Nasal cavity respiratory epithelium epithelial cell of viscerocranial mucosa (primary cell): ENCODE measurements around the gene ITGA3. TPM values are rescaled to one million over a fixed set of nuclear protein-coding genes. Genes with fewer than 3 reads are reported as not detected.

Experiments used
- total RNA-seq: library from RNA; depleted of rRNA; stranded (reverse); fragments of >200 nt; gene quantifications from 2 replicates; pipeline ENCODE4 v1.2.3, GENCODE V29; 2014

The ITGA3 gene
- total RNA-seq, result 768 and 1,097 TPM in 2 replicates

DNA sequence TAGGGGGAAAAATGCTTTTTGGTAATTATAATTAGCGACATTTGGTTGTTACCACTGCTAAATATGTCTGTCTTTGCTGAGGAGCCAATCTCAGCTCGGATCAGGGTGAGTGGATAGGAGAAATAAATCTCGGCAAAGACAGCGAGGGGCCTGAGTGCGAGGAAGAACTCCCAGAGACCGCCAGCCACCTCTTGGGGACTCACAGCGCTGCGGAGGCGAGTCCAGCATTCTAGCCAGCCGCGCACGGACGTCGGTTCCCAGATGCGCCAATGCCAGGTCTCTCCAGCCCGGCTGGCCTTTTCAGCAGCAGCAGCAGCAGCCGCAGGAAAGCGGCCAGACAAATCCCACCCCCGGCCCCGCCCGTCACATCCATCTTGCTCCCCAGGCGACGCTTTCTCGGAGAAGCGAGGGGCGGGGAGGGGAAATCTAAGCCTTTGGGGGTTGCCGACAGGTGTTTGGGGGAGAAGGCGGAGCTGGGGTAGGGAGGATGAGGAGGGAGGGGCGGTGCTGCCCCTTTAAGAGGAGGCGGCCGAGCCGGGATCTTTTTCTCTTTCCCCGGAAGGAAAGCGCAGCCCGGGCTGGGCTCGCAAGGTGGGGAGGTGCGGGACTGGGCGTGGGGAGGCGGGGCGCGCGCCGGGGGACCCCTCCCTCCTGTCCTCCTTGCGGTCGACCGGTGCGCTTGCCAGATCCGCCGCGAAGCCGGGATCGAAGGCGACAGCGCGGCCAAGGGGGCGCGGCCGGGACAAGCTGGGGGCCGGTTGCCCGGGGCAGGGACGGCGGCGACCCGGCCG is at the start of gene ITGA3:
TSS of gene ITGA3 (plus strand) at position 685 of the 791 bp plus-strand sequence. CDS start 330 bp downstream, outside the sequence.

DNA sequence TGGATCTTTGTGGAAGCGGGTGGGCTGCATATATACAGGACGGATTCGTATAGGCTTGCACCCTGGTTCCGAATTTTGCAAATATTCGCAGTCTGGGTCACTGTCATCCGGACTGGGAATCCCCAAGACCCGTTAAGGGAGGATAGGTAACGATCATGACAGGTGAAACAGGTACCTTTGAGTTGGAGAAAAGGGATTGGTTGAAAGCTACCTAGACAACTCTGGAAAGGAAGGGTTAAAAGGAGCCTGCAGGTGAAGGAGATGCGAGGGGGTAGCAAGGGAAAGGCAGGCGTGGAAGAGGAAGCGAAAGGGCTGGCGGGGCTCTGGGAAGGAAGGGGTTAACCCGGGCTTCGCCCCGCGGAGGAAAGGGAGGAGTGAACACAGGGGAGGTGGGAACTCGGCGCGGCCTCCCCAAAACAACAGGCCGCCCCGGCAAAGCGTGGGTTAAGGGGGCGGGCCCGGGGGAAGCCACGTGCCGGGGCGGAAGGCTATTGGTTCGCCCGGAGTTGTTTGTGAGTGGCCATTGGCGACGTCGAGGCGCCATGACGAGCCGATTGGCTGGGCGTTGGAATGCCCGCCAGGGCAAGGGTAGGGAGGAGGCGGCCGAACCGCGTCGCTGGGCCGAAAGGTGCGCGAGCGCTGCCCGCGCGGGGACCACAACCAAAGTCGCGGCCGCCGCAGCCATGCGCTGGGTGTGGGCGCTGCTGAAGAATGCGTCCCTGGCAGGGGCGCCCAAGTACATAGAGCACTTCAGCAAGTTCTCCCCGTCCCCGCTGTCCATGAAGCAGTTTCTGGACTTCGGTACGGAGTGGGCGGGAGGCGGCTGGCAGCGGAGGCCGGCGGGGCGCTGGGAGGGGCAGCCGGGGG is 39.1 kb downstream of the ITGA3 start, which contains the start of gene PDK2:
TSS of gene PDK2 (plus strand) at position 599 of the 867 bp plus-strand sequence. CDS start at position 684, 85 bp downstream.

DNA sequence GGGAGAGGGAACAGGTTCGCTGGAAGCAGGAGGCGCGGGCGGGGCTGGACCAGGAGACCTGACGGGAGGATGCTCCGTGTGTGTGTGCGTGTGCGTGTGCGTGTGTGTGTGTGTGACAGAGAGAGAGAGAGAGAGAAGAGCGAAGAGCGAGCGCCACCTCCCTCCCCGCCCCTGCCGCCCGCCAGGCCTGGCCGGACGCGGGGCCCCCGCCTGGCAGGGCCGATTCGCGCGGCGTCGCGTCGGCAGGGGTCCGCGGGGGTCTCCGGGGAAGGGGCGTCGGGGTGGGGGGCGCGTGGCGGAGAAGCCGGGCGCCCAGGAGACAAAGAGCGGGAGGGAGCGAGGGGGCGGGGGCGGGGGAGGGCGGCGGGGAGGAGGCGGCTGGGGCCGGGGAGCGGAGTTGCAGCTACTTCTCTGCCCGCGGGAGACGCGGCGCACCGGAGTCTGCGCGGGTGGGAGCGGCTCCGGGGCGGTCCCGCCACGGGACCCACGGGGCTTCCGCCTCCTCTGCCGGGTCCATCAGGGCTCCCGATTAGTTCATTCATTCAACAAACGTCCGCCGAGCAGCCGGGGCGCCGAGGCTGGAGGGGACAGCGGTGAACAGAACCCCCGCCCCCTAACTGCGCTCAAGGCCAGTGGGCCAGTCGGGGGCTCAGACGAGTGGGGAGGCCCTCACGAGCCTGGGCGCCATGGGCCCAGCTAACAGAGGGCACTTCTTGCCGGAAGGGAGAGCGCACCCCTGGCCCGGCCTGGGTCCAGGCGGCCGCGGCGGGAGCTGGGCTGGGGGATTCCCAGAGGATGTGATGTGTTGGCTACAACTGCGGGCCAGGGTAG is 74.0 kb downstream of the ITGA3 start, which contains the start of gene SAMD14:
TSS of gene SAMD14 (minus strand) at position 433 of the 831 bp plus-strand sequence. CDS start 5,201 bp downstream, outside the sequence.

Other genes starting within 250 kb of the ITGA3 start
- gene TAC4, start 208.0 kb upstream of the ITGA3 start, total RNA-seq, result not detected in 2 replicates
- gene DLX4, start 86.9 kb upstream of the ITGA3 start, total RNA-seq, result 0.07 TPM in 1 of 2 replicates, not detected in the other
- gene DLX3, start 60.9 kb upstream of the ITGA3 start, total RNA-seq, result 0.14 and 0.34 TPM in 2 replicates
- gene PDK2, start 39.2 kb downstream of the ITGA3 start, total RNA-seq, result 3.1 and 11.3 TPM in 2 replicates
- 0.28 TPM in 1 of 2 replicates, not detected in the other for gene SAMD14, start 74.0 kb downstream of the ITGA3 start, total RNA-seq
- gene PPP1R9B, start 94.6 kb downstream of the ITGA3 start, total RNA-seq, result 15.7 and 41.1 TPM in 2 replicates
- gene SGCA, start 109.9 kb downstream of the ITGA3 start, total RNA-seq, result 0.28 TPM in 1 of 2 replicates, not detected in the other
- gene COL1A1, start 145.5 kb downstream of the ITGA3 start, total RNA-seq, result 11.3 and 73.1 TPM in 2 replicates
- gene TMEM92, start 218.4 kb downstream of the ITGA3 start, total RNA-seq, result 0.34 and 1.8 TPM in 2 replicates